Erythroblast (primary cell): ENCODE results near the gene SLAMF6.
A peak's percentile ranks its signal among the peaks of the same experiment; 100 is the strongest.
"Not testable (repeated sequence)": the region's sequence is repeated elsewhere in the genome, so short reads cannot be mapped to it uniquely, and the experiment has no call there.

Experiments
- DNase-seq, 2 experiments: peaks; one replicate each; lab custom pipeline; 2025; lab: John Stamatoyannopoulos, UW
- GATA1 ChIP-seq: IDR thresholded peaks from 2 replicates; pipeline ENCODE4 v1.6.1; 2011; ENCODE audit warnings: low read depth, mild to moderate bottlenecking, control low read depth, low read length, moderate library complexity
- POLR2A ChIP-seq: IDR thresholded peaks from 2 replicates; pipeline ENCODE4 v1.6.1; 2011; ENCODE audit warnings: mild to moderate bottlenecking, low read length

Gene SLAMF6

DNA sequence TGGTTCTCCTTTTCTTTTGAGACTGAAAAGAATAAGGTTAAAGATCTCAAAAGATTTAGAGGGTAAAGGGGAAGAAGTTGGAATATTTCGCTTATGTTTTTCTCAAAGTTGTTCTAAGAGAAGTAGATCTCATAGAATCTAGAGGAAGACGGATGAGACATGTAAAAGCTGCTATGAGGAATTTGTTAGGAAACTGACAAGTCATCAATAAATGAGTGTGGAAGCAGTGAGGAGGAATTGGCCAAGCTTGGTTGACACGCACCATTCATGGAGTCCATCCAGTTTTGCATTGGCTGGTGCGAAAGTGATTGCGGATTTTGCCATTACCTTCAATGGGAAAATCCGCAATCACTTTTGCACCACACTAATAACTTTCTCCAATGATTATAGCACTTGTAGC is 20.0 kb downstream of the SLAMF6 start:
- no peak for DNase-seq
- TF ChIP-seq GATA1 (no peak), POLR2A (no peak)

DNA sequence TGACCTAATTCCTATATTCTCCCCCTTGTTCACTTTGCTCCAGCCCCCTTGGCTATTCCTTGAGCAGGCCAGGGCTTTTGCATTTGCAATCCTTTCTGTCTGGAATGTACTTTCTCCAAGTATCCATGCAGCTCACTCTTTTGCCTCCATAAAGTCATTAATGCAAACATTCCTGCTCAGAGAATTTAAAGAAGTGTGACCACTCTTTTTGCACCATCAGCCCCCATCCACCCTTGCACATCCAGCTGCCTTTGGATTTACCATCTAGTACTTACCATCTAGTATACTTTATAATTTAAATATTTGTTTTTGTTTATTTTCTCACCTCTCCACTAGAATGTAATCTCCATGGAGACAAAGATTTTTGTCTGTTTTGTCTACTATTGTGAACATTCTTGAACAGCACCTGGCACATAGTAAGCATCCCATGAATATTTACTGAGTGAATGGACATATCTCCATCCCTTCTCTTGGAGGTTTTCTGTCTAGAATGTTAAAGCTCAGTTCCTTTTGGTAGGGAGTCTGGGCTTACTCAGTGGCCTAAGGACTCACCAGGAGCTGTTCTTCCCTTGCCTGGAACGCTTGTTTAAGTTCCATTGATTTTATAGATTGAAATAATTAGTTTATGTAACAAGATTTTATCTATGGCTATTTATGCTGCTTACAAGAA is 22.6 kb downstream of the SLAMF6 start:
- DNase-seq = no peak

DNA sequence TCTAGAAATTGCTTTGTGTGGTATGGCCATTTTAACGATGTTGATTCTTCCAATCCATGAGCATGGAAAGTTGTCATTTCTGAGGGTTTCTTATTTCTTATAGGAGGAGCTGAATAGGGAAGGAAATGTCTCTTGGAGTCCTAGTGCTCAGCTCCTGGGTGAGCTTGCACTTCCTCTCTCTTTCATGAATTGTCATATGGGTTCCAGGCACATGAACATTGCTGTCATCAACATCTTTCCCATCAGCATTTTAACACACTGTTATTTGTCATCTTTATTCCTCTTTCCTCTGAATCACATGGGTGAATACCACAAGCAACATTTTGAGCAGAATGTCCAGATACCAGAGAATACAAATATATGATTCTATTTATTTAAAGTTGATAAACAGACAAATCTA is 23.4 kb downstream of the SLAMF6 start:
- no peak for DNase-seq
- TF ChIP-seq GATA1 (no peak), POLR2A (no peak)

More for the DNA sequence above, 22.6 kb downstream of the SLAMF6 start:
- TF ChIP-seq POLR2A (no peak), GATA1 (no peak)

DNA sequence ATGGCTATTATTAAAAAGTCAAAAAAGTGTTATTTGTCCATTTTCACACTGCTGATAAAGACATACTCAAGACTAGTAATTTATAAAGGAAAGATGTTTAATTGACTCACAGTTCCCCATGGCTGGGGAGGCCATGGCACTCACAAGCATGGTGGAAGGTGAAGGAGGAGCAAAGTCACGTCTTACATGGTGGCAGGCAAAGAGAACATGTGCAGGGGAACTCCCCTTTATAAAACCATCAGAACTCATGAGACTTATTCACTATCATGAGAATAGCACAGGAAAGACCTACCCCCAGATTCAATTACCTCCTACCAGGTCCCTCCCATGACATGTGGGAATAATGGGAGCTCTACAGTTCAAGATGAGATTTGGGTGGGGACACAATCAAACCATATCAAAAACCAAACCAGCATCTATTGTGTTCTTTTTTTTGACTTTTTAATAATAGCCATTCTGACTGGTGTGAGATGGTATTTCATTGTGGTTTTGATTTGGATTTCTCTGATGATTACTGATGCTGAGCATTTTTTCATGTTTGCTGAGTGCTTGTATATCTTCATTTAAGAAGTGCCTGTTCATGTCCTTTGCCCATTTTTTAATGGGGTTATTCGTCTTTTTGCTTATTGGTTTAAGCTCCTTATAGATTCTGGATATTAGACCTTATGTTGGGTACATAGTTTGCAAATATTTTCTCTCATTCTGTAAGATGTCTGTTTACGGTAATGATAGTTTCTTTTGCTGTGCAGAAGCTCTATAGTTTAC is 24.6 kb downstream of the SLAMF6 start:
- DNase-seq = not testable (repeated sequence)

DNA sequence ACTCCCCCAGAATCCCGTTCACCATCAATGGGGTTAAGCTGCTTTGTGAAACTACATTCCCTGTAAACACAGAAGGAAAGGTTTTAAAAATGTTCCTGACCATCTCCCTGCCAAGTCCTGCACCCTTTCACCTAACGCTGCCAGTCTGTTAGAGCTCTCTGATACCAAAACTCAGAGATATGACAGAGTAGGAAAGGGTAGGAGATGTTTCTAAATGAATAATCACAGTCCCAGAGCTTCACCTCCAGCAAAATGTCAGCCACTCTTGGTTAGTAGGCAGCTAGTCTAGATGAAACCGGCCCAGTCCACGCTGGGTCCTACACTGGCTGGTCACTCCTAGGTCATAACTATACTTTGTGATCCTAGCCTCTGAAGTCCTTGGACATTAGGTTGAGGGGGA is 26.7 kb downstream of the SLAMF6 start:
- TF ChIP-seq GATA1 (no peak), POLR2A (no peak)
- DNase-seq = no peak

DNA sequence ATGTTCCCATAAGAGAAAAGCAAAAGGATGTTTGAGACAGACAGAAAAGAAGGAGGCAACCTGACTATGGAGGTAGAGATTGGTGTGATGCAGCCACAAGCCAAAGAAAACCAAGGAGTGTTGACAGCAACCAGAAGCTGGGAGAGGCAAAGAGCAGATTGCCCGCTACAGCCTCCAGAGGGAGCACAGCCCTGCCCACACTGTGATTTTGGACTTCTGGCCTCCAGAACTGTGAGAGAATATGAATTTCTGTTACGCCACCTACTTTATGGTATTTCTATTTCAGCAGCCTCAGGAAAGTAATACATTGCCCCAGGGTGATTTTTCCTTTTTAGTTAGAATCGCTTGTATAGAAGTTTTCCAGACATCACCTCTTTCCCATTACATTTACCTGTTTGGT is 28.4 kb downstream of the SLAMF6 start:
- peak; percentile 12 to 49 for DNase-seq

DNA sequence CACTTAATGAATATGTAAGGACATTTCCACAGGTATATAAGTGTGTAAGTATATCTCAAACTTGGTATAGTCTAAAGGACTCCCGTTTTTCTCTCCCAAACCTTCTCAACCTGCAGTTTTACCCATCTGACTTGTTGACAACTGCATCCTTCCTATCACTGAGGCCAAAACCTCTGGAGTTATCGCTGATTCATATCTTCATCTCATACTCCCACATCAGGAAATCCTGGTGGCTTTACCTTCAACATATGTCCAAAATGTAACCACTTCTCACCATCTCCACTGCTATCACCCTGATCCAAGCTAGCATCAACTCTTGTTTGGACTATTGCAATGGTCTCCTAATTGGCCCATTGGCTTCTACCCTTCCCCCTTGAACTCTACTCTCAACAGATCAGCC is 30.4 kb downstream of the SLAMF6 start:
- no peak for DNase-seq
- TF ChIP-seq POLR2A = no peak
- no peak for TF ChIP-seq GATA1

More for the DNA sequence above, 28.4 kb downstream of the SLAMF6 start:
- TF ChIP-seq GATA1 (no peak), POLR2A (no peak)

DNA sequence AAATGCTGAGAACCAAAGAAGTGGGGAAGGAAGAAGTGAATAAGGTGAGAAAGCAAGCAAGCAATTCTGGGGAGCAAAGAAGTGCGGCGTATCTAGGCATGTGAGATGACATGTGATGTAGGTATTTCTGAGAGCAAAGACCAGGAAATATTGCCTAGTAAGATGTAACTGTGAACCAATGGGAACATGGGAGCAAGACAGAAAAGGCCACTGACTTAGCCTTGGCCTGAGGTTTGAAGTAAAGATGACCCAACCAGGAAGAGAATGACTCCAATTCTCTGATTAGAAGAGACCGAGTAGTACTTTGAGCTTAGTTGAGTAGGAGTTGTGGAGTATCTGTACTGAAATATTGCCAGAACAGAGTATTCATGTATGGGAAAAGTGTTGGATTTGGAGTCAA is 31.1 kb downstream of the SLAMF6 start:
- DNase-seq = no peak
- TF ChIP-seq POLR2A = no peak
- no peak for TF ChIP-seq GATA1

DNA sequence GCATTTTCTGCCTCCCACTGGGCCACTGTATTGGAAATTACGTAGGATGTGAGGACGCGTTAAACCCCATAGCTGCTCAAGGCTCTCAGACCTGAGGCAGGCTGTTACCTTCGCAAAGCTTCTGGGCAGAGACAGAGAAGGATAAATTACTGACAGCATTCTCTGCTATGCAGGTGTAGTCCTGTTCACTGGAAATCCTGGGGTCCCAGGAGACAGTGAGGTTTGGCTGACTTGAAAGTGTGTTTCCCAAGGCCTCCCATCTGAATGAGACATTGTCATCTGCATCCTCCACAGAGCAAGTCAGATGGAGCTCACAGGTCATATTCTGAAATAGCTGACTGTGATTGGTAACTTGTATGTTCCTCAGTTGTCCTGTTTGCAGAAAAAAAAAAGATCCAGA is 32.0 kb downstream of the SLAMF6 start:
- no peak for TF ChIP-seq GATA1
- TF ChIP-seq POLR2A = no peak
- no peak for DNase-seq

DNA sequence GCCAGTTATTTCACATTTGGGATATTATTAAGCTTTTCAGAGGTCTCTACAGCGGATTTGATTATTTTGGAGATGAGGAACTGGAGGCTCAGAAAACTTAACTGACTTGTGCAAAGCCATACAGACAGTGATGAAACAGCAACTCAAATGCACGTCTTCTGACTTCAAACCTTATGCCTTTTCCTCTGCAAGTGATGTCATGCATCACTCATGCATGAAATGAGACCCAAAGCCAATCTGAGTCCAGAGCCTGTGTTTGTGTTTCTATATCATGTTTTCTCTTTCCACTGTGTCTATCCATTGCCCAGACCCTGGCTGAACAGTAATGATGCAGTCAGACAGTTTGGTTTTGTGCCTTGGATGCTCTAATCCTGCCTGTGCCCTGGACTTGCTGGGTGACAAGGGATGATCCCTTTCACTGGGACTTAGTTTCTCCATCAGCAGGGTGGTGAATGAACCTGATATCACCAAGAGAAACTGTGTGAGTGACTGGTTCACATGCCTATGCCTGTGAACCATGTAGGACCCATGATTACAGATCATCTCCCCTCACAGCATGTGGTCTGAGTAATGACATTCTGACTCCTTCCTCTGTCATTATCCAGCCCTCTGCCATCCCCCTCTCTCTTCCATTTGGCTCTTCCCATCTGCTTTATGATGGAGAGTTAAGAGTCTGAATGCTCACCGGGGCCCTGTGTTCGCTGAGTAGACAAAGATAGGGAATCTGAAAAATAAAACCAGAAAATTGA is 33.4 kb downstream of the SLAMF6 start:
- TF ChIP-seq GATA1 (no peak), POLR2A (no peak)
- no peak for DNase-seq

DNA sequence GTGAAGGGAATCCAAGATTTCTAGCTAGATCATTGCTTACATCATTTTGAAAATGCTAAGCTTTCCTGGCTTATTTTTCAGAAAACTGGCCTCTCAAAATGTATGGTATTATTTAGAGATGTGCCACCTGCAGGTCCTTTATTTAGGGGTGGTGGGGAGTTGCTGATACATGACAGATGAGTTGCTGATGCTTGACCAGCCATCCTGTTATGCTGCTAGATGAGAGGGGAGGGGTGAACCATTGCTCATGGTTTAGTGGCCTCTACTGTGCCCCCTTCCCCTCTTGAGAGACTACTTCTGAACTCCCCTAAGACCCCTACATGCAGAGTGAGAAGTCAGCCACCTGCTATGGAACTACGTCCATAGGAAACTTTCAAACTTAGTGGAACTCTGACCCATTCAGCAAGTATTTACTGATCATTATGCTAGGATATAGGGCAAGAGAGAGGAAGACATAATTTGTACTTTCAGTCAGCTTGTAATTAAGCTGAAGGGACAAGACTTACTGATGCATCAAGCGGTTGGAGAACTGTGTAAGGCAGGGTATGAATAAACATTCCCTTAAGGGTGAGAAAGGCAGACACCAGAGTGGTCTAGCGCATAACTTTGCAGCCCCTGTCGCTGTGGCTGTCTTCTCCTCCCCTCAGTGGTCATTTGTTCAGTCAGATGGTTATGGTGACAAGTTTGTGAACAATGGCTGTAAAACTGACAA is 34.6 kb downstream of the SLAMF6 start:
- no peak for DNase-seq
- TF ChIP-seq POLR2A = no peak
- no peak for TF ChIP-seq GATA1

DNA sequence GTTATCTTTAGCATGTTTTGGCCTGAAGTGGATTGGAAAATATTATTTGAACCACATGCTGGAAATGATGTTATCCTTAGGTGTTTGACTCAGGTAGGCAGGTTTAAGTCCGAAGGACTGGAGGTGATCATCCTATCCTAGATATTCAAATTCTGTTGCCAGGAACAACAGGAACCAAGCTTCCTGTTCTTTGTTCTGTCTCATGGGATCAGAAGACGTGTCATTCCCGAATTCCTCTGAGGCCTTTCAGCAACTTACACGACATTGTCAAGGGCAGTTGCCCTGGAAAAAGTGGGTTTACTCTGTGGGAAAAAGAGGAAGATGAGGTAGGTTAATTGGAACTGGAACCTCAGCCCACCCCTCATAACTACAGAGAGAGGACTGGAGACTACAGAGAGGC is 36.6 kb downstream of the SLAMF6 start:
- DNase-seq = no peak
- TF ChIP-seq POLR2A (no peak), GATA1 (no peak)

DNA sequence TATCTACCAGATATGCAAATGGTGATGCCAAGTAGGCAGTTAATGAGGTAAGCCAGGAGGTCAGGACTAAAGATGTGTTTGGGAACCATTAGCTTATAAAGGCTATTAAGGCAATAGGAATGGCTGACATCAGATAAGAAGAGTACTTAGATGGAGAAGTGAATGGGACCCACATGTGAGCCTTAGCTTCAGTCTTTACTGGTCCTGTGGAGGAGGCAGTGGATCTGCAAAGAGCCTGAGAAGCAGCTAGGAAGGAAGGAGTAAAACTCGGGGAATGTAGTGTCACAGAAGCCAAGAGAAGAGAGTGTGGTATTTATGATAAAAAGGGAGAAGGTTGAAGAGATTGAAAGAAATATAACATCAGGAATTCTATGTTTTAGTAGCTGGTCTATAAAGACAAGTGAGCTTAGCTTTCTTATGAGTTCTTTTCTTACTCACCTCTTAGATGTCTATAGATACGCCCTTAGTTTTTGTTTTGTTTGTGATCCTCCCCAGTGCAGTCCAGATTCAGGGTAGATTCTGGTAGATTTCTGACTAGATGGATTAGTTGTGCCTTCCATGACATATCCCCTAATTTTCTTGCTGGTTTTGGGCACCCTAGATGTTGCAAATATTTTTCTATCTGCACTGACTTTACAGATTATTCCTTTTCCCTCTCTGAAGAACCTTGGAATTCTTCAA is 39.4 kb downstream of the SLAMF6 start:
- DNase-seq = no peak
- TF ChIP-seq POLR2A = no peak
- no peak for TF ChIP-seq GATA1
